A549 (cell line): ENCODE data around the gene LIMA1. TPM values are rescaled to one million over a fixed set of nuclear protein-coding genes. Genes with fewer than 3 reads are reported as not detected.

Source experiments
- ATAC-seq, 2 experiments: fragments of 200-7000 bp in 1 of 2; fragments of >200 bp in 1 of 2; cut with Nextera tagmentation in 1 of 2; cut with Tn5 transposase in 1 of 2; 3 replicates each; pipeline versions ENCODE4 v1.8.0 to v1.9.1; 2018 to 2020; ENCODE audit warnings: mild to moderate bottlenecking in 1 of 2, moderate library complexity in 1 of 2
- CTCF ChIA-PET: fragments of 300-600 bp; sonication (Branson Sonifier 250); formaldehyde crosslinking; extraction: SDS; loops from one replicate; lab custom pipeline; 2021; ENCODE audit warnings: antibody characterized with exemption, inconsistent platforms; lab: Yijun Ruan, JAX
- POLR2A ChIA-PET: fragments of 350-600 bp; formaldehyde crosslinking; extraction: SDS; loops from one replicate; lab custom pipeline; 2021; ENCODE audit warnings: antibody characterized with exemption, inconsistent platforms; lab: Yijun Ruan, JAX
- DNase-seq, 2 experiments: peaks; one replicate each; pipeline versions ENCODE4 v3.0.0 to v3.0.0-alpha.2; 2011 to 2016; ENCODE audit warnings: low read depth in 1 of 2, low spot score in 1 of 2
- FAIRE-seq: peaks from 2 replicates; lab custom pipeline; 2011; peaks lifted over from hg19 to GRCh38; lab: Jason Lieb, UNC
- H3K27ac ChIP-seq, 2 experiments: fragments of >200 bp; sonication (Bioruptor Twin); formaldehyde crosslinking; 3 replicates each; pipeline ENCODE4 v1.5.1; 2016 to 2017
- H3K4me1 ChIP-seq: fragments of >200 bp; sonication (Bioruptor Twin); formaldehyde crosslinking; 3 replicates; pipeline ENCODE4 v1.6.1; 2016
- H3K4me2 ChIP-seq: fragments of >200 bp; sonication (Bioruptor Twin); formaldehyde crosslinking; 3 replicates; pipeline ENCODE4 v1.6.1; 2016
- H3K4me3 ChIP-seq: fragments of >200 bp; sonication (Bioruptor Twin); formaldehyde crosslinking; 3 replicates; pipeline ENCODE4 v1.5.1; 2016
- H3K9me3 ChIP-seq: fragments of >200 bp; sonication (Bioruptor Twin); formaldehyde crosslinking; 3 replicates; pipeline ENCODE4 v1.6.1; 2016
- CEBPB ChIP-seq, 2 experiments: fragments of >200 bp in 1 of 2; sonication (Bioruptor Twin) in 1 of 2; formaldehyde crosslinking in 1 of 2; IDR thresholded peaks; 2 replicates each; pipeline ENCODE4 v1.6.1; 2012 to 2016
- CHD4 ChIP-seq: fragments of 200-600 bp; sonication (generic); IDR thresholded peaks from 2 replicates; pipeline ENCODE4 v1.6.1; 2016; ENCODE audit warnings: antibody characterized with exemption, mild to moderate bottlenecking, borderline replicate concordance
- E2F6 ChIP-seq: IDR thresholded peaks from 2 replicates; pipeline ENCODE4 v1.6.1; 2012; ENCODE audit warnings: low read depth, borderline replicate concordance
- EP300 ChIP-seq, 2 experiments: fragments of >200 bp; sonication (Bioruptor Twin); formaldehyde crosslinking; IDR thresholded peaks; 2 replicates in 1 of 2; 3 replicates in 1 of 2; pipeline ENCODE4 v1.6.1; 2016 to 2017
- FOSB ChIP-seq: fragments of 250-450 bp; sonication (Bioruptor Pico); IDR thresholded peaks from 2 replicates; pipeline ENCODE4 v1.5.0; 2020; ENCODE audit warnings: mild to moderate bottlenecking, moderate library complexity
- HDAC2 ChIP-seq: fragments of 200-600 bp; sonication (generic); IDR thresholded peaks from 2 replicates; pipeline ENCODE4 v1.6.1; 2016
- HEYL ChIP-seq: fragments of 250-450 bp; sonication (Bioruptor Pico); IDR thresholded peaks from 2 replicates; pipeline ENCODE4 v1.8.0; 2021; ENCODE audit warnings: mild to moderate bottlenecking, moderate library complexity
- HMGXB4 ChIP-seq: fragments of 250-450 bp; sonication (Bioruptor Pico); IDR thresholded peaks from 2 replicates; pipeline ENCODE4 v1.5.0; 2021; ENCODE audit warnings: mild to moderate bottlenecking, moderate library complexity, borderline replicate concordance
- HOXB13 ChIP-seq: fragments of 250-450 bp; sonication (Bioruptor Pico); IDR thresholded peaks from 2 replicates; pipeline ENCODE4 v1.5.0; 2020; ENCODE audit warnings: low read depth, mild to moderate bottlenecking, moderate library complexity
- JUN ChIP-seq, 2 experiments: fragments of >200 bp; sonication (Bioruptor Twin); formaldehyde crosslinking; IDR thresholded peaks; 2 replicates in 1 of 2; 3 replicates in 1 of 2; pipeline ENCODE4 v1.6.1; 2016 to 2017
- MAFK ChIP-seq: fragments of 450-650 bp; IDR thresholded peaks from 2 replicates; pipeline ENCODE4 v1.6.1; 2014; ENCODE audit not compliant: partially characterized antibody
- MYC ChIP-seq: IDR thresholded peaks from 2 replicates; pipeline ENCODE4 v1.6.1; 2012; ENCODE audit warnings: mild to moderate bottlenecking, inconsistent platforms, low read length, improper control_type of control experiment, borderline replicate concordance
- NFE2L2 ChIP-seq: fragments of 150-350 bp; conservative IDR thresholded peaks from 2 replicates; pipeline ENCODE4 v1.6.1; 2014; ENCODE audit warnings: low read length
- NPAS2 ChIP-seq: fragments of 250-450 bp; sonication (Bioruptor Pico); IDR thresholded peaks from 2 replicates; pipeline ENCODE4 v1.8.0; 2022; ENCODE audit warnings: mild to moderate bottlenecking, moderate library complexity, borderline replicate concordance
- NR3C1 ChIP-seq: fragments of >200 bp; sonication (Bioruptor Twin); formaldehyde crosslinking; IDR thresholded peaks from 3 replicates; pipeline ENCODE4 v1.6.1; 2017
- PBX3 ChIP-seq: IDR thresholded peaks from 2 replicates; pipeline ENCODE4 v1.6.1; 2012
- PHF8 ChIP-seq: fragments of 200-600 bp; sonication (generic); IDR thresholded peaks from 2 replicates; pipeline ENCODE4 v1.6.1; 2016; ENCODE audit warnings: low read depth, mild to moderate bottlenecking, antibody characterized with exemption, moderate library complexity, borderline replicate concordance
- POLR2A ChIP-seq: IDR thresholded peaks from 2 replicates; pipeline ENCODE4 v1.6.1; 2012; ENCODE audit warnings: mild to moderate bottlenecking, low read length
- RAD21 ChIP-seq, 2 experiments: fragments of >200 bp in 1 of 2; sonication (Bioruptor Twin) in 1 of 2; formaldehyde crosslinking in 1 of 2; IDR thresholded peaks in 1 of 2; conservative IDR thresholded peaks in 1 of 2; 2 replicates in 1 of 2; 3 replicates in 1 of 2; pipeline ENCODE4 v1.6.1; 2012 to 2018; ENCODE audit warnings: inconsistent platforms in 1 of 2
- RARB ChIP-seq: fragments of 250-450 bp; sonication (Bioruptor Pico); IDR thresholded peaks from 2 replicates; pipeline ENCODE4 v1.8.0; 2021; ENCODE audit warnings: mild to moderate bottlenecking, moderate library complexity
- RCOR1 ChIP-seq: fragments of 150-350 bp; IDR thresholded peaks from 2 replicates; pipeline ENCODE4 v1.6.1; 2014; ENCODE audit warnings: antibody characterized with exemption, low read length, low read depth
- REST ChIP-seq: fragments of 200-600 bp; sonication (generic); IDR thresholded peaks from 2 replicates; pipeline ENCODE4 v1.6.1; 2016; ENCODE audit warnings: antibody characterized with exemption, mild to moderate bottlenecking, moderate library complexity
- RFX5 ChIP-seq: fragments of 450-650 bp; IDR thresholded peaks from 2 replicates; pipeline ENCODE4 v1.7.1; 2014; ENCODE audit warnings: antibody characterized with exemption, mild to moderate bottlenecking, moderate library complexity
- RNF2 ChIP-seq: fragments of 200-600 bp; sonication (generic); IDR thresholded peaks from 2 replicates; pipeline ENCODE4 v1.6.1; 2016; ENCODE audit warnings: low read depth, mild to moderate bottlenecking, antibody characterized with exemption, moderate library complexity, borderline replicate concordance
- ZC3H11A ChIP-seq: fragments of 450-650 bp; IDR thresholded peaks from 2 replicates; pipeline ENCODE4 v1.6.1; 2014; ENCODE audit warnings: antibody characterized with exemption, mild to moderate bottlenecking
- ZFP36 ChIP-seq: fragments of 450-650 bp; IDR thresholded peaks from 2 replicates; pipeline ENCODE4 v1.6.1; 2014; ENCODE audit warnings: borderline replicate concordance; ENCODE audit not compliant: partially characterized antibody
- ZNF302 ChIP-seq: fragments of 250-450 bp; sonication (Bioruptor Pico); IDR thresholded peaks from 2 replicates; pipeline ENCODE4 v1.9.0; 2021; ENCODE audit warnings: inconsistent platforms, mild to moderate bottlenecking, moderate library complexity
- WGBS: methylation state at CpG from one replicate; pipeline ENCODE4 v1.1.6; 2017; ENCODE audit errors: missing lambda C conversion rate; 5-methylcytosine and 5-hydroxymethylcytosine counted together
- polyA plus RNA-seq, 4 experiments: library from polyadenylated mRNA; depleted of rRNA in 3 of 4; stranded (reverse); fragments of >200 nt; fragmentation: RNase III in 1 of 4; extraction: RNeasy Plus Mini Kit Qiagen cat#74134 plus additional on column Dnase treatment in 1 of 4; gene quantifications; 2 replicates in 3 of 4; 3 replicates in 1 of 4; pipeline ENCODE4 v1.2.3, GENCODE V29; 2011 to 2017

LIMA1 gene
- polyA plus RNA-seq, 2 of the 4 experiments (the other 2 are of a cell fraction), result 9.0 to 23.4 TPM

GRCh38 chr12:50287271-50287670 is 4.0 kb upstream of the LIMA1 start:
- no peak for DNase-seq
- Histone ChIP-seq H3K4me1 (peaks cover 6% of the 10 kb centered on the region; the same call in 1 of the 3 replicates), H3K9me3 (peaks cover 10% of the 10 kb centered on the region; the same call in 1 of the 3 replicates)
- 94% methylated on average over 7 of the region's 7 CpGs for WGBS
- FAIRE-seq, result no peak
- POLR2A ChIA-PET, result no interaction called here
- TF ChIP-seq E2F6 (no peak), RAD21 (conservative IDR thresholded peaks at IDR 0.05 in 1 of 2, IDR thresholded peaks at IDR 0.05 in 1 of 2) (no peak), NFE2L2 (no peak), REST (no peak), RCOR1 (no peak), JUN (IDR thresholded peaks at IDR 0.05) (no peak), ZNF302 (CRISPR knock-in tag) (no peak), NPAS2 (CRISPR knock-in tag) (no peak), RNF2 (no peak), HOXB13 (no peak), POLR2A (no peak), NR3C1 (no peak), MYC (no peak), FOSB (CRISPR knock-in tag) (no peak), ZFP36 (no peak), ZC3H11A (no peak)
- TF ChIP-seq, all 56 proteins: peak for 0
- no peak overlapping the region for H3K4me2 ChIP-seq
- H3K4me3 ChIP-seq, result no peak overlapping the region
- ATAC-seq, result no peak
- no peak overlapping the region for H3K27ac ChIP-seq
- CTCF ChIA-PET, result interaction anchor here (0.7 to 1.4 kb wide), 4 partner anchors 13 to 175 kb away, joined by 3 to 9 read pairs (median 4); partner anchors contain the start of gene COX14

GRCh38 chr12:50285253-50285652 is 1.9 kb upstream of the LIMA1 start:
- no peak for DNase-seq
- Histone ChIP-seq H3K27ac (no peak overlapping the region), H3K4me1 (peaks cover 6% of the 10 kb centered on the region; the same call in 1 of the 3 replicates), H3K4me2 (no peak overlapping the region), H3K9me3 (no peaks in the 10 kb centered on the region), H3K4me3 (no peak overlapping the region)
- ChIA-PET POLR2A (no interaction called here), CTCF (interaction anchor here (1.8 to 2.4 kb wide), 2 partner anchors 24 to 63 kb away, joined by 5 to 6 read pairs; no protein-coding TSS in a partner anchor)
- 88% methylated on average over 1 of the region's 1 CpG for WGBS
- TF ChIP-seq PHF8 (no peak), HMGXB4 (CRISPR knock-in tag) (no peak), CEBPB (IDR thresholded peaks at IDR 0.05) (no peak), CHD4 (no peak), MAFK (no peak), RARB (CRISPR knock-in tag) (no peak), PBX3 (no peak), HDAC2 (no peak), EP300 (IDR thresholded peaks at IDR 0.05) (no peak), HEYL (CRISPR knock-in tag) (no peak), ZFP36 (no peak), RFX5 (no peak)
- no peak for ATAC-seq
- FAIRE-seq, result no peak
